ENCODE results near the gene RNF187.

The RNF187 gene

GRCh38 chr1:228453614-228454013 lies 33.6 kb upstream of the RNF187 start:
- TF ChIP-seq, protein P1, sequence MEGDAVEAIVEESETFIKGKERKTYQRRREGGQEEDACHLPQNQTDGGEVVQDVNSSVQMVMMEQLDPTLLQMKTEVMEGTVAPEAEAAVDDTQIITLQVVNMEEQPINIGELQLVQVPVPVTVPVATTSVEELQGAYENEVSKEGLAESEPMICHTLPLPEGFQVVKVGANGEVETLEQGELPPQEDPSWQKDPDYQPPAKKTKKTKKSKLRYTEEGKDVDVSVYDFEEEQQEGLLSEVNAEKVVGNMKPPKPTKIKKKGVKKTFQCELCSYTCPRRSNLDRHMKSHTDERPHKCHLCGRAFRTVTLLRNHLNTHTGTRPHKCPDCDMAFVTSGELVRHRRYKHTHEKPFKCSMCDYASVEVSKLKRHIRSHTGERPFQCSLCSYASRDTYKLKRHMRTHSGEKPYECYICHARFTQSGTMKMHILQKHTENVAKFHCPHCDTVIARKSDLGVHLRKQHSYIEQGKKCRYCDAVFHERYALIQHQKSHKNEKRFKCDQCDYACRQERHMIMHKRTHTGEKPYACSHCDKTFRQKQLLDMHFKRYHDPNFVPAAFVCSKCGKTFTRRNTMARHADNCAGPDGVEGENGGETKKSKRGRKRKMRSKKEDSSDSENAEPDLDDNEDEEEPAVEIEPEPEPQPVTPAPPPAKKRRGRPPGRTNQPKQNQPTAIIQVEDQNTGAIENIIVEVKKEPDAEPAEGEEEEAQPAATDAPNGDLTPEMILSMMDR (conservative IDR thresholded peaks at IDR 0.05; ENCODE audit: low read depth, low read length), result no peak
- DNase-seq (ENCODE audit: low read depth), result no peak
- H3K4me3 ChIP-seq (ENCODE audit: low read length), result no peak overlapping the region

DNA sequence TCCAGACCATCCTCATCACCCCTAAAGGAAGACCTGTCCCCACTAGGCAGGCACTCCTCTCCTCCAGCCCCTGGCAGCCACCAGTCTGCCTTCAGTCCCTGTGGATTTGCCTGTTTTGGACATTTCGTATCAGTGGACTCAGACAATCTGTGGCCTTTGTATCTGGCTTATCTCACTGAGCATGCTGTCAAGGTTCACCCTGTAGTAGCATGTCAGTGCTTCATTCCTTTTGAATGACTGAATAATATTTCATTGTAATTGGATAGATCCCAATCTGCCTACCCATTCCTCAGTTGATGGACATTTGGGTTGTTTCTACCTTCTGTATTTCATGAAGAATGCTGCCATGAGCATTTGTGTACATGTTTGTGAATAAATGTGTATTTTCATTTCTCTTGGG lies 32.9 kb upstream of the RNF187 start:
- H3K4me3 ChIP-seq (ENCODE audit: low read length), result no peak overlapping the region
- TF ChIP-seq, protein P1 (conservative IDR thresholded peaks at IDR 0.05; ENCODE audit: low read depth, low read length), result no peak
- no peak for DNase-seq (ENCODE audit: low read depth)

- peak overlapping the region; percentile 86 for H3K4me3 ChIP-seq (ENCODE audit: low read length)
- TF ChIP-seq, protein P1 (conservative IDR thresholded peaks at IDR 0.05; ENCODE audit: low read depth, low read length), result peak; percentile 42
- no peak for DNase-seq (ENCODE audit: low read depth)
These were observed 31.5 kb upstream of the RNF187 start for GRCh38 chr1:228455715-228456114.

DNA sequence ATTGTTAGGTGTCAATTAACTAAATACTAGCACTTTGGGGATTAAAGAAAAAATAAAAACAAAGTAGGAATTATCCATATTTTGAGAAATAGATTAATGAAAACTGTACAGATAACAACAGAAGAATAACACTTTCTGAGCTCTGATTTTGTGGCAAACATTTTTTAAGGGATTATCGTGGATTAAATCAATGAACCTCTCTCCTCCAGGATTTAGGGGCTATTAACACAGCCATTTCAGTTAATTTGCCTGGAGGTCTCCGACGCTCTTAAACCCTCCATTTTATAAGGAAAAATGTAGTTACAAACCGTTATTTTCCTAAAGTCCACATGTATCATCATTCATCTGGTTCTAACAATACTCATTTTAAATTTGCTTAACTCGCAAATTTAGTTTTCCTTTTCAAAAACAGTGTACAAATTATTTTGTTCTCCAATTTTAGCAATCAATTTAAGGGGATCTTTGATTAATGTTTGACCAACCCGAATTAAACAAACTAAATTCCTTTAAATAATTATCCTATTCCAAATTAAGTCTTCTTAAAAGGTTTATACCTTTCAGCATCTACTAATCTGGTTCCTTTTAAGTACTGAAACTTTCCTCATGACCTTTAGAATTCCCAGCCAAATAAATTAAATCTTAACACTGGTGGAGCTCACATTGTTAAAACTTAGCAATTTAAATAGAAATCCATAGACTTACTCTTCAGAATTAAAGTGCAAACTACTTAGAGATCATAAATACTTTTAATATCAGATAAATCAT lies 30.7 kb upstream of the RNF187 start:
- TF ChIP-seq, protein P1 (conservative IDR thresholded peaks at IDR 0.05; ENCODE audit: low read depth, low read length), result no peak
- no peak for DNase-seq (ENCODE audit: low read depth)
- H3K4me3 ChIP-seq (ENCODE audit: low read length), result peak overlapping the region; percentile 86

DNA sequence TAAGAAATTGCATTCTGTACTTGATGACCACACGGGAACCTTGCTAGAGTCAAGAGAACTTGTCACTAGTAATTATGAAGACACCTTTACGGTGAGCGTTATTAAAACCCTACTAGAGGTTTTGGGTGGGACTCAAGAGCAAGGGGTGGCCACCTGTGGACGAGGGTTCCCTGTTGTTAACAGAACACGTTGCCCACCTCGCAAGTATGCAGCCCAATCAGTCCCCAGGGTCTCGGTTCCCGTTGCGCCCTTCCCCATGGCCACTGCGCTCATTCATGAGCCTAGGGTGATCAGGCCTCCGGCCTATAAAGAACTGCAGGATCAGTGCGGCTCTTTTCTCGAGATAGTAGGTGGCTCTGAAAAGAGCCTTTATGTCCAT lies 30.2 kb upstream of the RNF187 start:
- DNase-seq (ENCODE audit: low read depth), result no peak
- H3K4me3 ChIP-seq (ENCODE audit: low read length), result peak overlapping the region; percentile 86
- TF ChIP-seq, protein P1 (conservative IDR thresholded peaks at IDR 0.05; ENCODE audit: low read depth, low read length), result no peak

GRCh38 chr1:228457396-228458176 lies 29.6 kb upstream of the RNF187 start:
- peak overlapping the region; percentile 86 for H3K4me3 ChIP-seq (ENCODE audit: low read length)
- TF ChIP-seq, protein P1 (conservative IDR thresholded peaks at IDR 0.05; ENCODE audit: low read depth, low read length), result peak; percentile 33
- peak; percentile 96 for DNase-seq (ENCODE audit: low read depth)
